ENCODE measurements around the gene FAM53B.

DNA sequence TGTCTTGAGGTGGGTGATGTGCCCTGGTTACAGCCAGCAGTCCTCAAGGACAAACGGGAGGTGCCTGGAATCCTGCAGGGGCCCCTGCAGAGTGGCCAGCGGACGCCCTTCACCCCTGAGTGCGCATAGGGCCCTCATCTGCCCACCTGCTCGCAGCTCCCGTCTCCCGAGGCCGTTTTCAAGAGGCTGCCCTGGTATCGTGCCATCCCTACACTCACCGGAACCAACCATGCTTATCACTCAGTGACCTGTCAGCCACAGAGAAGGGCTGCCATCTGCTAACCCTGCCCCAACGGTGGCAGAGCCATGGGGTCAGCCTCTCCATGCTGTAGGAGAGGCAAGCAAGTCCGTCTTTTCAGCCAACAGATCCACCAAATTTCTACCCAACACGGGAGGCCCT lies 122.0 kb downstream of the FAM53B start:
- TF ChIP-seq, protein P1, sequence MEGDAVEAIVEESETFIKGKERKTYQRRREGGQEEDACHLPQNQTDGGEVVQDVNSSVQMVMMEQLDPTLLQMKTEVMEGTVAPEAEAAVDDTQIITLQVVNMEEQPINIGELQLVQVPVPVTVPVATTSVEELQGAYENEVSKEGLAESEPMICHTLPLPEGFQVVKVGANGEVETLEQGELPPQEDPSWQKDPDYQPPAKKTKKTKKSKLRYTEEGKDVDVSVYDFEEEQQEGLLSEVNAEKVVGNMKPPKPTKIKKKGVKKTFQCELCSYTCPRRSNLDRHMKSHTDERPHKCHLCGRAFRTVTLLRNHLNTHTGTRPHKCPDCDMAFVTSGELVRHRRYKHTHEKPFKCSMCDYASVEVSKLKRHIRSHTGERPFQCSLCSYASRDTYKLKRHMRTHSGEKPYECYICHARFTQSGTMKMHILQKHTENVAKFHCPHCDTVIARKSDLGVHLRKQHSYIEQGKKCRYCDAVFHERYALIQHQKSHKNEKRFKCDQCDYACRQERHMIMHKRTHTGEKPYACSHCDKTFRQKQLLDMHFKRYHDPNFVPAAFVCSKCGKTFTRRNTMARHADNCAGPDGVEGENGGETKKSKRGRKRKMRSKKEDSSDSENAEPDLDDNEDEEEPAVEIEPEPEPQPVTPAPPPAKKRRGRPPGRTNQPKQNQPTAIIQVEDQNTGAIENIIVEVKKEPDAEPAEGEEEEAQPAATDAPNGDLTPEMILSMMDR (IDR thresholded peaks at IDR 0.05 in 4 of 5, conservative IDR thresholded peaks at IDR 0.05 in 1 of 5) = no peak
- TF ChIP-seq POLR2A (IDR thresholded peaks at IDR 0.05) = no peak

Measured in gastrocnemius medialis (tissue), 4 donors.